ENCODE measurements around the gene AFAP1L2.

DNA sequence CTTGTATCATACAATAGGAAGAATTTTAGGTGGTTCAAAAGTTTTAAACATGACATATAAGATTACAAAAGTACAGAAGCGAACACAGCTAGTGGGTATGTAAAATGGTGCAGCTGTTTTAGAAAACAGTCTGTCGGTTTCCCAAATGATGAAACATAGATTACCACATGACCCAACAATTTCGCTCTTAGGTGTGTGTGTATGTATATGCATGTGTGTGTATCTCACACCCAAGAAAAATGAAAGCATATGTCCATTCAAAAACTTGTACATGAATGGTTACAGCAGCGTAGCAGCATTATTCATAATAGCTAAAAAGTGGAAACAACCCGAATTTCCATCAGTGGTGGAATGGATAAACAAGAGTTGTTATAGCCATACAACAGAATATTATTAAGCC, 23.5 kb downstream of the AFAP1L2 start:
- TF ChIP-seq, protein P1, sequence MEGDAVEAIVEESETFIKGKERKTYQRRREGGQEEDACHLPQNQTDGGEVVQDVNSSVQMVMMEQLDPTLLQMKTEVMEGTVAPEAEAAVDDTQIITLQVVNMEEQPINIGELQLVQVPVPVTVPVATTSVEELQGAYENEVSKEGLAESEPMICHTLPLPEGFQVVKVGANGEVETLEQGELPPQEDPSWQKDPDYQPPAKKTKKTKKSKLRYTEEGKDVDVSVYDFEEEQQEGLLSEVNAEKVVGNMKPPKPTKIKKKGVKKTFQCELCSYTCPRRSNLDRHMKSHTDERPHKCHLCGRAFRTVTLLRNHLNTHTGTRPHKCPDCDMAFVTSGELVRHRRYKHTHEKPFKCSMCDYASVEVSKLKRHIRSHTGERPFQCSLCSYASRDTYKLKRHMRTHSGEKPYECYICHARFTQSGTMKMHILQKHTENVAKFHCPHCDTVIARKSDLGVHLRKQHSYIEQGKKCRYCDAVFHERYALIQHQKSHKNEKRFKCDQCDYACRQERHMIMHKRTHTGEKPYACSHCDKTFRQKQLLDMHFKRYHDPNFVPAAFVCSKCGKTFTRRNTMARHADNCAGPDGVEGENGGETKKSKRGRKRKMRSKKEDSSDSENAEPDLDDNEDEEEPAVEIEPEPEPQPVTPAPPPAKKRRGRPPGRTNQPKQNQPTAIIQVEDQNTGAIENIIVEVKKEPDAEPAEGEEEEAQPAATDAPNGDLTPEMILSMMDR (IDR thresholded peaks at IDR 0.05): no peak
- TF ChIP-seq EZH2 (IDR thresholded peaks at IDR 0.05): no peak

Data from neural progenitor cell (in vitro differentiated cells).